ENCODE results near the gene ZNF536.

GRCh38 chr19:30584090-30584489 lies 211.9 kb downstream of the ZNF536 start:
- TF ChIP-seq GATA2 (CRISPR knock-in tag; IDR thresholded peaks at IDR 0.05), result no peak
- TF ChIP-seq, protein P1, sequence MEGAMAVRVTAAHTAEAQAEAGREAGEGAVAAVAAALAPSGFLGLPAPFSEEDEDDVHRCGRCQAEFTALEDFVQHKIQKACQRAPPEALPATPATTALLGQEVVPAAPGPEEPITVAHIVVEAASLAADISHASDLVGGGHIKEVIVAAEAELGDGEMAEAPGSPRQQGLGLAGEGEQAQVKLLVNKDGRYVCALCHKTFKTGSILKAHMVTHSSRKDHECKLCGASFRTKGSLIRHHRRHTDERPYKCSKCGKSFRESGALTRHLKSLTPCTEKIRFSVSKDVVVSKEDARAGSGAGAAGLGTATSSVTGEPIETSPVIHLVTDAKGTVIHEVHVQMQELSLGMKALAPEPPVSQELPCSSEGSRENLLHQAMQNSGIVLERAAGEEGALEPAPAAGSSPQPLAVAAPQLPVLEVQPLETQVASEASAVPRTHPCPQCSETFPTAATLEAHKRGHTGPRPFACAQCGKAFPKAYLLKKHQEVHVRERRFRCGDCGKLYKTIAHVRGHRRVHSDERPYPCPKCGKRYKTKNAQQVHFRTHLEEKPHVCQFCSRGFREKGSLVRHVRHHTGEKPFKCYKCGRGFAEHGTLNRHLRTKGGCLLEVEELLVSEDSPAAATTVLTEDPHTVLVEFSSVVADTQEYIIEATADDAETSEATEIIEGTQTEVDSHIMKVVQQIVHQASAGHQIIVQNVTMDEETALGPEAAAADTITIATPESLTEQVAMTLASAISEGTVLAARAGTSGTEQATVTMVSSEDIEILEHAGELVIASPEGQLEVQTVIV (CRISPR knock-in tag; IDR thresholded peaks at IDR 0.05; ENCODE audit: borderline replicate concordance), result no peak
- no peak for TF ChIP-seq ZBTB7A (IDR thresholded peaks at IDR 0.05; ENCODE audit: borderline replicate concordance, control insufficient read depth, low read depth, low read length)
